Gastroesophageal sphincter (tissue), 4 donors: ENCODE measurements around the gene PLAAT5. TPM values are rescaled to one million over a fixed set of nuclear protein-coding genes. Genes with fewer than 3 reads are reported as not detected.
A peak's percentile ranks its signal among the peaks of the same experiment; 100 is the strongest.

Experiments
- ATAC-seq: fragments of 150-250 bp; one replicate; pipeline ENCODE4 v1.9.1; 2016; ENCODE audit warnings: mild to moderate bottlenecking, moderate library complexity
- H3K27ac ChIP-seq, 4 donors: fragments of 200-600 bp; sonication (generic) in 3 of 4; 1 replicate in 3 of 4; 2 replicates in 1 of 4; pipeline ENCODE4 v1.5.1; 2016 to 2019
- H3K27me3 ChIP-seq: fragments of 200-600 bp; sonication (generic); one replicate; pipeline ENCODE4 v1.5.1; 2019
- H3K36me3 ChIP-seq, 2 donors: fragments of 200-600 bp; sonication (generic); one replicate each; pipeline ENCODE4 v1.5.1; 2019; ENCODE audit warnings: control low read depth in 1 of 2
- H3K4me1 ChIP-seq, 3 donors: fragments of 200-600 bp; sonication (generic); 1 replicate in 2 of 3; 2 replicates in 1 of 3; pipeline ENCODE4 v1.5.1; 2016 to 2019; ENCODE audit warnings: control low read depth in 2 of 3
- H3K4me3 ChIP-seq, 2 donors: fragments of 200-600 bp; sonication (generic); one replicate each; pipeline ENCODE4 v1.5.1; 2019; ENCODE audit warnings: mild to moderate bottlenecking in 1 of 2, moderate library complexity in 1 of 2
- H3K9me3 ChIP-seq, 3 donors: fragments of 200-600 bp; sonication (generic); one replicate each; pipeline ENCODE4 v1.5.1; 2017 to 2019; ENCODE audit warnings: control low read depth in 2 of 3
- CTCF ChIP-seq, 4 experiments: fragments of 200-600 bp in 2 of 4; fragments of 450-650 bp in 2 of 4; sonication (generic) in 1 of 4; IDR thresholded peaks; one replicate each; pipeline ENCODE4 v1.5.1; 2017 to 2019; ENCODE audit warnings: antibody characterized with exemption in 4 of 4, mild to moderate bottlenecking in 2 of 4, moderate library complexity in 2 of 4
- EP300 ChIP-seq: sonication (generic); formaldehyde crosslinking; IDR thresholded peaks from one replicate; pipeline ENCODE4 v1.6.1; 2017; ENCODE audit warnings: antibody characterized with exemption, mild to moderate bottlenecking
- POLR2A ChIP-seq, 2 donors: fragments of 450-650 bp; IDR thresholded peaks; one replicate each; pipeline ENCODE4 v1.6.1; 2017; ENCODE audit warnings: antibody characterized with exemption in 2 of 2, mild to moderate bottlenecking in 2 of 2, moderate library complexity in 1 of 2
- POLR2AphosphoS5 ChIP-seq: sonication (generic); formaldehyde crosslinking; IDR thresholded peaks from one replicate; pipeline ENCODE4 v1.6.1; 2017; ENCODE audit warnings: antibody characterized with exemption
- WGBS, 2 donors: methylation state at CpG; one replicate each; pipeline ENCODE4 v1.1.5; 2018; ENCODE audit warnings: low coverage in 1 of 2; 5-methylcytosine and 5-hydroxymethylcytosine counted together
- total RNA-seq, 4 donors: library from RNA; depleted of rRNA; stranded (reverse); fragments of >200 nt; gene quantifications; one replicate each; pipeline ENCODE4 v1.1.0, GENCODE V29; 2016

Gene PLAAT5
- total RNA-seq, 4 donors from 2014 or later = 3.4 to 8.3 (median 5.5) TPM

DNA sequence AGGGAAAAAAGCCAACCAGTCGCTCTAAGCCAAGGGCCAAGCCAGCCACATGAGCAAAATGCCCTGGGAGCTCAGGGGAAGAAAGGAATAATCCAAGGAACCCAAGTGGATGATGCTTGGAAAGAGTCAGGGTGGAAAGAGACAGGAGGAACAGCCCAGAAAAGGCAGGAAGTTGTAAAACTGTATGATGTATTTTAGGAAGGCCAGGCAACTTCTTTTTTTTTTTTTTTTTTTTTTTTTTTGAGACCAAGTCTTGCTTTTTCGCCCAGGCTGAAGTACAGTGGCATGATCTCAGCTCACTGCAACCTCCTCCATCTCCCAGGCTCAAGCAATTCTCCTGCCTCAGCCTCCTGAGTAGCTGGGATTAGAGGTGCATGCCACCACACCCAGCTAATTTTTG, 16.5 kb upstream of the PLAAT5 start:
- TF ChIP-seq EP300 = no peak
- no peak for TF ChIP-seq POLR2AphosphoS5
- TF ChIP-seq CTCF (IDR thresholded peaks at IDR 0.05) = no peak
- TF ChIP-seq POLR2A (IDR thresholded peaks at IDR 0.05) = no peak
- no peak overlapping the region for H3K4me3 ChIP-seq
- ATAC-seq = no peak
- no peak overlapping the region for H3K27ac ChIP-seq
- H3K9me3 ChIP-seq = no peaks in the 10 kb centered on the region
- no peaks in the 10 kb centered on the region for H3K27me3 ChIP-seq
- peaks cover 0 to 31% (median 9%) of the 10 kb centered on the region in 3 donors for H3K4me1 ChIP-seq
- no peaks in the 10 kb centered on the region for H3K36me3 ChIP-seq
- WGBS, 2 donors = 89 to 90% methylated on average over 1 to 2 of the region's 2 CpGs

GRCh38 chr11:63506876-63507275, 15.9 kb upstream of the PLAAT5 start:
- TF ChIP-seq POLR2A (IDR thresholded peaks at IDR 0.05) = no peak
- TF ChIP-seq CTCF (IDR thresholded peaks at IDR 0.05) = no peak
- TF ChIP-seq POLR2AphosphoS5 = no peak
- TF ChIP-seq EP300 = no peak
- Histone ChIP-seq H3K4me1 (peaks cover 0 to 31% (median 9%) of the 10 kb centered on the region in 3 donors), H3K27me3 (no peaks in the 10 kb centered on the region), H3K9me3 (no peaks in the 10 kb centered on the region), H3K4me3 (no peak overlapping the region), H3K36me3 (no peaks in the 10 kb centered on the region), H3K27ac (no peak overlapping the region)
- ATAC-seq = no peak
- WGBS, 2 donors = no CpG with 5 or more reads among the region's 2 CpGs

GRCh38 chr11:63505857-63506528, 15.0 kb upstream of the PLAAT5 start, which contains the start of gene LGALS12:
LGALS12 (plus strand) TSS chr11:63506084; CDS start chr11:63506459, 375 bp downstream.
- Histone ChIP-seq H3K27ac (no peak within 1 kb of the TSS), H3K27me3 (no peaks in the 10 kb centered on the region), H3K9me3 (no peaks in the 10 kb centered on the region), H3K36me3 (no peaks in the 10 kb centered on the region), H3K4me1 (peaks cover 0 to 29% (median 9%) of the 10 kb centered on the region in 3 donors), H3K4me3 (no peak within 1 kb of the TSS)
- TF ChIP-seq CTCF (IDR thresholded peaks at IDR 0.05) = no peak
- TF ChIP-seq POLR2AphosphoS5 = no peak
- TF ChIP-seq POLR2A (IDR thresholded peaks at IDR 0.05) = no peak
- no peak for TF ChIP-seq EP300
- WGBS, 2 donors = 55 to 67% methylated on average over 1 to 6 of the region's 15 CpGs
- no peak for ATAC-seq

- no peak overlapping the region for H3K27ac ChIP-seq
- WGBS, 2 donors = 63 to 67% methylated on average over 2 of the region's 4 CpGs
- TF ChIP-seq POLR2A (IDR thresholded peaks at IDR 0.05) = no peak
- TF ChIP-seq POLR2AphosphoS5 = peak; percentile 57
- H3K9me3 ChIP-seq = peaks cover 0 to 8% (median 0%) of the 10 kb centered on the region in 3 donors
- H3K36me3 ChIP-seq = no peaks in the 10 kb centered on the region
- H3K27me3 ChIP-seq = no peaks in the 10 kb centered on the region
- ATAC-seq = no peak
- no peak overlapping the region for H3K4me3 ChIP-seq
- peaks cover 0 to 19% (median 2%) of the 10 kb centered on the region in 3 donors for H3K4me1 ChIP-seq
Measured at GRCh38 chr11:63504933-63505586, 14.1 kb upstream of the PLAAT5 start.

GRCh38 chr11:63504054-63504453, 13.1 kb upstream of the PLAAT5 start:
- TF ChIP-seq EP300 = no peak
- no peaks in the 10 kb centered on the region for H3K27me3 ChIP-seq
- no peak overlapping the region for H3K27ac ChIP-seq
- no peak overlapping the region for H3K4me3 ChIP-seq
- ATAC-seq = no peak
- peaks cover 0 to 17% (median 0%) of the 10 kb centered on the region in 3 donors for H3K9me3 ChIP-seq
- H3K36me3 ChIP-seq = no peaks in the 10 kb centered on the region
- peaks cover 0 to 17% (median 2%) of the 10 kb centered on the region in 3 donors for H3K4me1 ChIP-seq
- 60 to 86% methylated on average over 1 of the region's 1 CpG for WGBS, 2 donors
